HFF-Myc (cell line): ENCODE measurements around the gene TMEM39B.
"Not testable (repeated sequence)": the region's sequence is repeated elsewhere in the genome, so short reads cannot be mapped to it uniquely, and the experiment has no call there.

Experiments
- DNase-seq: peaks from one replicate; pipeline ENCODE4 v3.0.0-alpha.2; 2011; ENCODE audit warnings: low read depth; ENCODE audit errors: extremely low read depth
- H3K4me3 ChIP-seq: replicated peaks from 2 replicates; pipeline ENCODE4 v1.5.1; 2011; ENCODE audit warnings: low read depth, mild to moderate bottlenecking, control low read depth, low read length
- TF ChIP-seq, protein P1 (sequence below): IDR thresholded peaks from 2 replicates; pipeline ENCODE4 v1.5.1; 2012; ENCODE audit warnings: mild to moderate bottlenecking, low read depth, low read length, control low read depth; ENCODE audit errors: missing control alignments

Gene TMEM39B

DNA sequence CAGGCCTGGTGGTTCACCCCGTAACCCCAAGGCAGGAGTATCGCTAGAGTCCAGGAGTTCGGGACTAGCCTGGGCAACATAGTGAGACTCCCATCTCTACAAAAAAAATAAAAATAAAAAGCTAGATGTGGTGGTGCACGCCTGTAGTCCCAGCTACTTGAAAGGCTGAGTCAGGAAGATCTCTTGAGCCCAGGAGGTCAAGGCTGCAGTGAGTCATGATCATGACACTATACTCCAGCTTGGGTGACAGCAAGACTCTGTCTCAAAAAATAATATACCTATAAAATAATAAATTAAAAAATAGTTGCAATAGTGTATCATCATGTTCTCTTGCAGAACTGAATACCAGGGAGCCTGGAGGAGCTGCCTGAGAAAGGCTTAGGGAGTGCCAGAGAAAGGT, 19.9 kb upstream of the TMEM39B start:
- TF ChIP-seq, protein P1, sequence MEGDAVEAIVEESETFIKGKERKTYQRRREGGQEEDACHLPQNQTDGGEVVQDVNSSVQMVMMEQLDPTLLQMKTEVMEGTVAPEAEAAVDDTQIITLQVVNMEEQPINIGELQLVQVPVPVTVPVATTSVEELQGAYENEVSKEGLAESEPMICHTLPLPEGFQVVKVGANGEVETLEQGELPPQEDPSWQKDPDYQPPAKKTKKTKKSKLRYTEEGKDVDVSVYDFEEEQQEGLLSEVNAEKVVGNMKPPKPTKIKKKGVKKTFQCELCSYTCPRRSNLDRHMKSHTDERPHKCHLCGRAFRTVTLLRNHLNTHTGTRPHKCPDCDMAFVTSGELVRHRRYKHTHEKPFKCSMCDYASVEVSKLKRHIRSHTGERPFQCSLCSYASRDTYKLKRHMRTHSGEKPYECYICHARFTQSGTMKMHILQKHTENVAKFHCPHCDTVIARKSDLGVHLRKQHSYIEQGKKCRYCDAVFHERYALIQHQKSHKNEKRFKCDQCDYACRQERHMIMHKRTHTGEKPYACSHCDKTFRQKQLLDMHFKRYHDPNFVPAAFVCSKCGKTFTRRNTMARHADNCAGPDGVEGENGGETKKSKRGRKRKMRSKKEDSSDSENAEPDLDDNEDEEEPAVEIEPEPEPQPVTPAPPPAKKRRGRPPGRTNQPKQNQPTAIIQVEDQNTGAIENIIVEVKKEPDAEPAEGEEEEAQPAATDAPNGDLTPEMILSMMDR: no peak
- no peak overlapping the region for H3K4me3 ChIP-seq
- DNase-seq: no peak

DNA sequence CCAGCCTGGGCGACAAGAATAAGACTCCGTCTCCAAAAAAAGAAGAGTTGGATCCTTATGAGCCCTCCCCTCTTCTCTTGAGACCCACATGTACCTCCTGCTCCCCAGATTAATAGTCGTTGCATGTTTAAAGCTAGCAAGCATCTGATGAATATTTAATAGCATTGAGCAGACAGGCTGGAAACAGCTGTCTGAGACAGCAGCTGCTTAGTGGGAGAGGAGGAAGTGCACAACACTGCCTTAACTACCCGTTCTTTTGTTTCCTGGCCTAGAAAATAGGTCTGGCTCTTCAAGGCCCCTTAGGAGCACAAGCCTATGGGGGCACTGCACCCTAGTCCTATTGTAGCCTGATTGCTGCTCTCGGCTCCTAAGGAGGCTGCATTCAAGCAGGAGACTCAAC, 17.3 kb upstream of the TMEM39B start:
- TF ChIP-seq, protein P1: no peak
- DNase-seq: no peak
- H3K4me3 ChIP-seq: no peak overlapping the region

DNA sequence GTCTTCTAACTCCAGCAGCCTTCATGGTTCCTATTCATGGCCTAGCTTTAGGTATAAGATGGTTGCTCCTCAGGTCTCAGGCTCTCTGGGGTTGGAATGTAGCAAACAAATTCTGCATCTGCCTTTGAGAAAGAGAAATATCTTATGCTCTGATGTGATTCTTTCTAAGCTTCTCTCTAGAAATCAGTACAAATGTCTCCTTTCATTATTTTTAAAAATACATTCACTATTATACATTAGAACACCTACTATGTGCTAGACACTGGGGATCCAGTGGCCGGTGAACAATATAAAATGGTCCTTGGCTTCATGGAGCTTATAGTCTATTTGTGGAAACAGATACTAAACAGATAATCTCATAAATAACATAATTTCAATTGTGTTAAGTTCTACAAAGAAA, 16.1 kb upstream of the TMEM39B start:
- TF ChIP-seq, protein P1: no peak
- H3K4me3 ChIP-seq: no peak overlapping the region
- no peak for DNase-seq

DNA sequence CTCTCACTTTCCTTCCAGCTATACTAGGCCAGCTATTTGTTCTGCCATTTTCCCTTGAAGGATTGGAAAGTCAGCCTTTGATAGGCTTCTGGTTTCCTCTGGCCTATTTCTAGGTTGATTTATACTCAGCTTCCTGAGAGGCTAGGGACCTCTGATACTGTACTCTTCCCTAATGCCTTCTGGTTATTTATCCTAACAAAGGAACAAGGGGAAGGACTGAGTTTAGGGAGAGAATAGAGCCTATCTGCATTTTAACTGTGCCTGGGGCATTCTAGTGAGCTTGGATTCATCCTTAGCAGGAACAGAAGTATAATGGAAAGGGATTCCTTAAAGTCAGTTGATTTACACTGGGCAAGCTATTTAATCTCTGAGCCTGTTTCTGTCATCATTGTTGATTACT, 11.8 kb upstream of the TMEM39B start:
- no peak for DNase-seq
- TF ChIP-seq, protein P1: no peak
- H3K4me3 ChIP-seq: no peak overlapping the region

DNA sequence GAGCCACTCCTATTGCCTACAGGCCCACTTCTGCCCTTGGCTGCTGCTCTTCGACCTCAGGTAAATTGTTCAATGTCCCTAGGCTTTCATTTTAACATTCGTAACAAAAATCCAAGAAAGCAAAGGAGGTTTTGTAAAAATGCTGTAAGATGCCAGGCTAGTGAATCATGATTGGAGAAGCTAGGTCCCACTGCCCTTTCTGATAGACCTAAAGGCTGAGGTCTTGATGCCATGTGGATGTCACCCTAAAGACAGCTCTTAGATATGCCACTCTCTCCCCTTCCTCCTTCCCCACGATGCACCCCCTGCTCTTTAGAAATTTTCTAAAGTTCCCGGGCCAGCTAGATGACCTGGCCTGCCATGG, 9.9 kb upstream of the TMEM39B start:
- DNase-seq: no peak
- no peak overlapping the region for H3K4me3 ChIP-seq
- TF ChIP-seq, protein P1: no peak

DNA sequence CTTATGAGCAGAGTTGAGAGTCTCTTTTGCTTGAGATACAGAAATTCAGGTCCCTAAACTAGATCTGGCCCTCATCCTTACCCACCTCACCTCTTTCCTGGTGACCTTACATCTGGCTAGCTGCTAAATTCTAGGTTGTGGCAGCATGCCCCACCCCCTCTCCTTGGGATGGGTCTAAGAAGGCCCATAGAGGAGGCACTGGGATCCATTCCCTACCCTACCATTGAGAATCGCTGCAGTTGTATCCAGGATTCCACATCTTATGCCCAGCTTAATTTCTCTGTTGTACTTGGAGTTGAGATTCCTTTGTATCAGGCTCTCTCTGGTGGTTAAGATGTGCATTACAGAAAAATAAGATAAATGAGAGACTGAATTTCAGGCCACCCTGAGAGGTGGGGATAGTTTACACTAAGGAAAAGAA, 9.5 kb upstream of the TMEM39B start:
- H3K4me3 ChIP-seq: no peak overlapping the region
- TF ChIP-seq, protein P1: peak; percentile 41
- peak; percentile 52 for DNase-seq

DNA sequence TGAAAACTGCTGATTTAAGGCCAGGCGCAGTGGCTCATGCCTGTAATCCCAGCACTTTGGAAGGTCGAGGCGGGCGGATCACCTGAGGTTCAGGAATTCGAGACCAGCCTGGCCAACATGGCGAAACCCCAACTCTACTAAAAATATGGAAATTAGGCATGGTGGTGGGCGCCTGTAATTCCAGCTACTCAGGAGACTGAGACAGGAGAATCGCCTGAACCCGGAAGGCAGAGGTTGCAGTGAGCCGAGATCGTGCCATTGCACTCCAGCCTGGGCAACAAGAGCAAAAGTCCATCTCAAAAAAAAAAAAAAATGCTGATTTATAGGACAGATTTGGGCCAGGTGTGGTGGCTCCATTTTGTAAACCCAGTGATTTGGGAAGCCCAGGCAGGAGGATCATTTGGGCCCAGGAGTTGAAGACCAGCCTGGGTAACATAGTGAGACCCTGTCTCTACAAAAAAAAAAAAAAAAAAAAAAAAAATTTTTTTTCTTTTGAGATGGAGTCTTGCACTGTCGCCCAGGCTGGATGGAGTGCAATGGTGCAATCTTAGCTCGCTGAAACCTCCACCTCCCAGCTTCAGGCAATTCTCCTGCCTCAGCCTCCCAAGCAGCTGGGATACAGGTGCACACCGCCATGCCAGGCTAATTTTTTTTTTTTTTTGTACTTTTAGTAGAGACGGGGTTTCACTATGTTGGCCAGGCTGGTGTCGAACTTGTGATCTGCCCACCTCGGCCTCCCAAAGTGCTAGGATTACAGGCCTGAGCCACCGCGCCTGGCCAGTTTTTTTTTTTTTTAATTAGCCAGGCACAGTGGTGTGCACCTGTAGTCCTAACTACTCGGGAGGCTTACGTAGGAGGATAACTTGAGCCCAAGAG, 6.9 kb upstream of the TMEM39B start:
- not testable (repeated sequence) for H3K4me3 ChIP-seq, DNase-seq
